B cell (primary cell): Measurements from ENCODE around the gene GRIK2. TPM values are rescaled to one million over a fixed set of nuclear protein-coding genes. Genes with fewer than 3 reads are reported as not detected.

Experiments
- ATAC-seq: fragments of 200-7000 bp; cut with Tn5 transposase; one replicate; pipeline ENCODE4 v1.10.0; 2021; ENCODE audit warnings: low read depth, mild to moderate bottlenecking, moderate number of reproducible peaks, moderate library complexity
- CTCF ChIA-PET: fragments of 350-600 bp; sonication (Branson Sonifier 250); formaldehyde crosslinking; loops from one replicate; lab custom pipeline; 2021; ENCODE audit warnings: antibody characterized with exemption, inconsistent platforms; lab: Charles Lee
- POLR2A ChIA-PET: fragments of 350-600 bp; sonication (Branson Sonifier 250); formaldehyde crosslinking; loops from one replicate; lab custom pipeline; 2021; ENCODE audit warnings: antibody characterized with exemption; lab: Charles Lee
- DNase-seq: peaks from one replicate; pipeline ENCODE4 v3.0.0; 2013
- H2AFZ ChIP-seq: 2 replicates; pipeline ENCODE4 v1.6.1; 2012; ENCODE audit warnings: mild to moderate bottlenecking, low read depth, low read length; ENCODE audit not compliant: insufficient read depth, poor library complexity, severe bottlenecking
- H3K27ac ChIP-seq, 2 donors: 1 replicate in 1 of 2; 2 replicates in 1 of 2; pipeline ENCODE4 v1.5.1; 2012 to 2013; ENCODE audit warnings: low read length in 2 of 2, mild to moderate bottlenecking in 2 of 2, moderate library complexity in 1 of 2
- H3K27me3 ChIP-seq, 4 experiments: fragments of 200-600 bp in 1 of 4; sonication (generic) in 1 of 4; replicated peaks in 1 of 4; 1 replicate in 2 of 4; 2 replicates in 2 of 4; pipeline versions ENCODE4 v1.6.1 to v1.7.0; 2013 to 2016; ENCODE audit warnings: low read length in 3 of 4, mild to moderate bottlenecking in 2 of 4, mixed read lengths in 1 of 4, moderate library complexity in 1 of 4; ENCODE audit not compliant: insufficient read depth in 4 of 4, control insufficient read depth in 3 of 4; ENCODE audit errors: control extremely low read depth in 1 of 4
- H3K36me3 ChIP-seq, 2 experiments: replicated peaks in 1 of 2; 1 replicate in 1 of 2; 2 replicates in 1 of 2; pipeline versions ENCODE4 v1.6.1 to v1.7.1; 2013; ENCODE audit warnings: low read length in 1 of 2; ENCODE audit not compliant: insufficient read depth in 2 of 2, control insufficient read depth in 1 of 2; ENCODE audit errors: control extremely low read depth in 1 of 2, extremely low read depth in 1 of 2
- H3K4me1 ChIP-seq, 2 donors: fragments of 200-600 bp in 1 of 2; sonication (generic) in 1 of 2; 1 replicate in 1 of 2; 2 replicates in 1 of 2; pipeline versions ENCODE4 v1.5.1 to v1.6.1; 2013 to 2017; ENCODE audit warnings: low read length in 2 of 2; ENCODE audit not compliant: control insufficient read depth in 2 of 2, insufficient read depth in 2 of 2
- H3K4me2 ChIP-seq: replicated peaks from 2 replicates; pipeline ENCODE3; 2012; ENCODE audit warnings: mild to moderate bottlenecking, low read depth, low read length; ENCODE audit not compliant: poor library complexity, severe bottlenecking
- H3K4me3 ChIP-seq, 5 experiments: fragments of 200-600 bp in 1 of 5; sonication (generic) in 1 of 5; 1 replicate in 3 of 5; 2 replicates in 2 of 5; pipeline versions ENCODE4 v1.5.1 to v1.7.0; 2011 to 2016; ENCODE audit warnings: low read length in 4 of 5, mild to moderate bottlenecking in 4 of 5, low read depth in 2 of 5, control low read depth in 1 of 5, moderate library complexity in 1 of 5; ENCODE audit not compliant: insufficient read depth in 1 of 5; ENCODE audit errors: control extremely low read depth in 1 of 5, extremely low read depth in 1 of 5
- H3K79me2 ChIP-seq: fragments of 200-600 bp; sonication (generic); one replicate; pipeline ENCODE4 v1.6.0; 2016; ENCODE audit warnings: low read length; ENCODE audit not compliant: control insufficient read depth, insufficient read depth
- H3K9ac ChIP-seq: fragments of 200-600 bp; sonication (generic); 2 replicates; pipeline ENCODE4 v1.6.1; 2017; ENCODE audit warnings: mild to moderate bottlenecking, low read length, moderate library complexity
- H3K9me3 ChIP-seq, 3 donors: one replicate each; pipeline versions ENCODE4 v1.6.1 to v1.7.1; 2013; ENCODE audit warnings: low read length in 2 of 3; ENCODE audit not compliant: control insufficient read depth in 2 of 3, insufficient read depth in 1 of 3; ENCODE audit errors: control extremely low read depth in 1 of 3
- H4K20me1 ChIP-seq: 2 replicates; pipeline ENCODE4 v1.6.0; 2012; ENCODE audit warnings: mild to moderate bottlenecking, low read length; ENCODE audit not compliant: insufficient read depth, control insufficient read depth, poor library complexity, severe bottlenecking
- H3K27ac Mint-ChIP-seq: one replicate; pipeline ENCODE4 v1.8.0; 2021; ENCODE audit warnings: mixed read lengths
- H3K27me3 Mint-ChIP-seq: one replicate; pipeline ENCODE4 v1.8.0; 2021; ENCODE audit warnings: mixed read lengths
- H3K4me1 Mint-ChIP-seq: one replicate; pipeline ENCODE4 v1.8.0; 2021; ENCODE audit warnings: mixed read lengths
- H3K4me3 Mint-ChIP-seq: one replicate; pipeline ENCODE4 v1.8.0; 2021; ENCODE audit warnings: mixed read lengths
- H3K9me3 Mint-ChIP-seq: one replicate; pipeline ENCODE4 v1.8.0; 2022; ENCODE audit warnings: mixed read lengths; ENCODE audit not compliant: insufficient read depth
- EZH2 ChIP-seq: IDR thresholded peaks from 2 replicates; pipeline ENCODE4 v1.6.1; 2012; ENCODE audit warnings: borderline replicate concordance, low read depth, mild to moderate bottlenecking, moderate library complexity, low read length; ENCODE audit not compliant: insufficient read depth, poor library complexity, severe bottlenecking
- whole genome bisulfite sequencing: methylation state at CpG from one replicate; pipeline ENCODE4 v1.1.5; 2013; ENCODE audit warnings: missing lambda C conversion rate; ENCODE audit not compliant: insufficient coverage; 5-methylcytosine and 5-hydroxymethylcytosine counted together
- intact Hi-C: fragments of 100-400 bp; cut with micrococcal nuclease; formaldehyde crosslinking; loops from one replicate; pipeline ENCODE4 v1.10.0; 2022
- polyA plus RNA-seq: library from polyadenylated mRNA; depleted of rRNA; stranded (reverse); fragments of >200 nt; gene quantifications from 2 replicates; pipeline ENCODE4 v1.2.3, GENCODE V29; 2012
- total RNA-seq, 2 donors: library from RNA; stranded (reverse); fragments of 120-200 nt in 1 of 2; gene quantifications; 1 replicate in 1 of 2; 2 replicates in 1 of 2; pipeline versions ENCODE4 v1.2.3 to v1.2.4, GENCODE V29; 2013 to 2022
- TF ChIP-seq, protein P1 (sequence below): fragments of 200-600 bp; IDR thresholded peaks from one replicate; pipeline ENCODE4 v1.8.0; 2022; ENCODE audit warnings: antibody characterized with exemption, mild to moderate bottlenecking

The GRIK2 gene
- total and polyA plus RNA-seq, 2 donors (not counting 1 experiment from before 2014, with no cell fraction given): not detected

DNA sequence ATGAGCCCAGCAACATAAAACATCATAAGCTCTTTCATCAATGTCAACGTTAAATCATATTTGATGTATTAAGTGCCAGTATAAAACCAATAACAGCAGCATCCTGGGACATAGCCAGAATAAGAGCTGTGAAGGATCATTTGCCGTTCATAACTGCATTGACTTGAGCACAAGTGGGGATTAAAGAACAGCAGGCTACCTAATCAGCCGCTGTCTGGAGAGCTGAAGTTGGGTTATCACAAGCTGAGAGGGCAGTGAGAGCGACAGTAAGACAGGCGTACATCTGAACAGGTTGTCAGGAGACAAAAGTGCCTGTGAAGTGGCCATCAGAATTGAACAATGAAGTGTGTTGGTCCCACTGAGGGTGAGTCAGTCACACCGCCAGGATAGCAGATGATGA is 269.6 kb downstream of the GRIK2 start:
- Histone ChIP-seq H3K4me2 (no peak overlapping the region), H3K79me2 (no peaks in the 10 kb centered on the region), H3K36me3 (no peaks in the 10 kb centered on the region), H3K4me3 (no peak overlapping the region), H3K4me1 (no peaks in the 10 kb centered on the region), H3K9me3 (no peaks in the 10 kb centered on the region), H3K9ac (no peak overlapping the region), H3K27me3 (no peaks in the 10 kb centered on the region), H4K20me1 (no peaks in the 10 kb centered on the region), H2AFZ (no peak overlapping the region), H3K27ac (no peak overlapping the region)
- Mint-ChIP-seq H3K4me1 (no peaks in the 10 kb centered on the region), H3K27ac (no peak overlapping the region), H3K27me3 (no peaks in the 10 kb centered on the region), H3K9me3 (peaks cover 2% of the 10 kb centered on the region), H3K4me3 (no peak overlapping the region)
- TF ChIP-seq EZH2: no peak
- TF ChIP-seq, protein P1, sequence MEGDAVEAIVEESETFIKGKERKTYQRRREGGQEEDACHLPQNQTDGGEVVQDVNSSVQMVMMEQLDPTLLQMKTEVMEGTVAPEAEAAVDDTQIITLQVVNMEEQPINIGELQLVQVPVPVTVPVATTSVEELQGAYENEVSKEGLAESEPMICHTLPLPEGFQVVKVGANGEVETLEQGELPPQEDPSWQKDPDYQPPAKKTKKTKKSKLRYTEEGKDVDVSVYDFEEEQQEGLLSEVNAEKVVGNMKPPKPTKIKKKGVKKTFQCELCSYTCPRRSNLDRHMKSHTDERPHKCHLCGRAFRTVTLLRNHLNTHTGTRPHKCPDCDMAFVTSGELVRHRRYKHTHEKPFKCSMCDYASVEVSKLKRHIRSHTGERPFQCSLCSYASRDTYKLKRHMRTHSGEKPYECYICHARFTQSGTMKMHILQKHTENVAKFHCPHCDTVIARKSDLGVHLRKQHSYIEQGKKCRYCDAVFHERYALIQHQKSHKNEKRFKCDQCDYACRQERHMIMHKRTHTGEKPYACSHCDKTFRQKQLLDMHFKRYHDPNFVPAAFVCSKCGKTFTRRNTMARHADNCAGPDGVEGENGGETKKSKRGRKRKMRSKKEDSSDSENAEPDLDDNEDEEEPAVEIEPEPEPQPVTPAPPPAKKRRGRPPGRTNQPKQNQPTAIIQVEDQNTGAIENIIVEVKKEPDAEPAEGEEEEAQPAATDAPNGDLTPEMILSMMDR: no peak
- DNase-seq (no peak), ATAC-seq (no peak)
- 61% methylated on average over 4 of the region's 6 CpGs for WGBS
- POLR2A ChIA-PET: no interaction called here
- intact Hi-C loops: no loop called here
- CTCF ChIA-PET: no interaction called here

DNA sequence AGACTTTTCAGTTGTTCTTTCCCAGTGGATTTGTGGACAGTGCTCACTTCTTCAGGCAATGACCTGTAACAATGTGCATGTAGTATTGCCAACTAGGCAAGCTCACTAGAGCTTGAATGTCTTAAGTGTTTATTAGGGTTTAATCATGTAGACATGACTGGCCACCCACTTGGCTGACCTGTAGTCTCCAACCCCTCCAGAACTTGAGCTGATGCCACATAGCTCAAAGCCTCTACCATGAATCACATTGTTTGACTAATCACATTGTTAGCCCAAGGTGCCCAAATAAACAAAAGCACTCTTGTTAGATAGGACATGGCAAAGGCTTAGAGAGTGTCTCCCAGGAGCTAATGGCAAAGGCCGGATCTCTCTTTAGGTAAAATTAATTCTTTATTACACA is 272.7 kb downstream of the GRIK2 start:
- POLR2A ChIA-PET: no interaction called here
- no peak for DNase-seq
- no peak overlapping the region for H3K4me3 Mint-ChIP-seq

More for the DNA sequence above, 272.7 kb downstream of the GRIK2 start:
- Mint-ChIP-seq H3K27ac (no peak overlapping the region), H3K4me1 (no peaks in the 10 kb centered on the region), H3K9me3 (no peaks in the 10 kb centered on the region), H3K27me3 (no peaks in the 10 kb centered on the region)
- Histone ChIP-seq H4K20me1 (no peaks in the 10 kb centered on the region), H3K4me1 (no peaks in the 10 kb centered on the region), H3K27me3 (no peaks in the 10 kb centered on the region), H3K9ac (no peak overlapping the region), H3K4me3 (no peak overlapping the region), H3K9me3 (no peaks in the 10 kb centered on the region), H3K27ac (no peak overlapping the region), H3K79me2 (no peaks in the 10 kb centered on the region), H3K4me2 (no peak overlapping the region), H2AFZ (no peak overlapping the region), H3K36me3 (no peaks in the 10 kb centered on the region)
- WGBS: no CpG with 5 or more reads among the region's 1 CpG
- ATAC-seq: no peak
- intact Hi-C loops: no loop called here
- no peak for TF ChIP-seq EZH2
- TF ChIP-seq, protein P1: no peak
- CTCF ChIA-PET: no interaction called here
